Measurements from ENCODE around the gene ZFP90.
"Not testable (repeated sequence)": the region's sequence is repeated elsewhere in the genome, so short reads cannot be mapped to it uniquely, and the experiment has no call there.

Gene ZFP90

GRCh38 chr16:68538880-68539701, at the start of gene ZFP90:
Gene ZFP90 (plus strand): TSS chr16:68539291. CDS start chr16:68539793, 502 bp downstream.
- peaks cover 0 to 13% (median 4%) of the 10 kb centered on the region in 5 donors for H3K36me3 ChIP-seq (ENCODE audit: control insufficient read depth in 5 of 5, insufficient read depth in 5 of 5, low read length in 5 of 5)
- peak within 1 kb of the TSS; percentile 5 to 88 (median 81) for H3K9ac ChIP-seq (ENCODE audit: low read length in 5 of 5)
- no peaks in the 10 kb centered on the region for H3K9me3 ChIP-seq (ENCODE audit: control insufficient read depth in 5 of 5, low read length in 5 of 5)
- peaks cover 4 to 15% (median 13%) of the 10 kb centered on the region in 5 donors for H3K4me1 ChIP-seq (ENCODE audit: control insufficient read depth in 5 of 5, insufficient read depth in 5 of 5, low read length in 5 of 5)
- H3K27ac ChIP-seq (ENCODE audit: low read depth, low read length), result no peak within 1 kb of the TSS
- H3K27me3 ChIP-seq (ENCODE audit: control insufficient read depth in 5 of 5, insufficient read depth in 4 of 5, low read length in 5 of 5), result peaks cover 0 to 2% (median 0%) of the 10 kb centered on the region in 5 donors
- H3K4me3 ChIP-seq (ENCODE audit: low read depth in 1 of 5, low read length in 5 of 5), result peak within 1 kb of the TSS; percentile 66 to 89 (median 85)

GRCh38 chr16:68490358-68490757, 48.7 kb upstream of the ZFP90 start:
- H3K4me3 ChIP-seq (ENCODE audit: low read depth in 1 of 5, low read length in 5 of 5), result no peak overlapping the region
- H3K36me3 ChIP-seq (ENCODE audit: control insufficient read depth in 5 of 5, insufficient read depth in 5 of 5, low read length in 5 of 5), result no peaks in the 10 kb centered on the region
- no peak overlapping the region for H3K27ac ChIP-seq (ENCODE audit: low read depth, low read length)
- no peaks in the 10 kb centered on the region for H3K9me3 ChIP-seq (ENCODE audit: control insufficient read depth in 5 of 5, low read length in 5 of 5)
- no peak overlapping the region for H3K9ac ChIP-seq (ENCODE audit: low read length in 5 of 5)
- H3K27me3 ChIP-seq (ENCODE audit: control insufficient read depth in 5 of 5, insufficient read depth in 4 of 5, low read length in 5 of 5), result peaks cover 0 to 12% (median 10%) of the 10 kb centered on the region in 5 donors
- peaks cover 0 to 9% (median 3%) of the 10 kb centered on the region in 5 donors for H3K4me1 ChIP-seq (ENCODE audit: control insufficient read depth in 5 of 5, insufficient read depth in 5 of 5, low read length in 5 of 5)

GRCh38 chr16:68490829-68491575, 48.1 kb upstream of the ZFP90 start:
- H3K4me3 ChIP-seq (ENCODE audit: low read depth in 1 of 5, low read length in 5 of 5), result no peak overlapping the region
- H3K27me3 ChIP-seq (ENCODE audit: control insufficient read depth in 5 of 5, insufficient read depth in 4 of 5, low read length in 5 of 5), result peaks cover 0 to 12% (median 10%) of the 10 kb centered on the region in 5 donors
- peaks cover 0 to 9% (median 3%) of the 10 kb centered on the region in 5 donors for H3K4me1 ChIP-seq (ENCODE audit: control insufficient read depth in 5 of 5, insufficient read depth in 5 of 5, low read length in 5 of 5)
- H3K9ac ChIP-seq (ENCODE audit: low read length in 5 of 5), result no peak overlapping the region
- no peak overlapping the region for H3K27ac ChIP-seq (ENCODE audit: low read depth, low read length)
- no peaks in the 10 kb centered on the region for H3K36me3 ChIP-seq (ENCODE audit: control insufficient read depth in 5 of 5, insufficient read depth in 5 of 5, low read length in 5 of 5)
- no peaks in the 10 kb centered on the region for H3K9me3 ChIP-seq (ENCODE audit: control insufficient read depth in 5 of 5, low read length in 5 of 5)

GRCh38 chr16:68491576-68491950, 47.5 kb upstream of the ZFP90 start:
- no peaks in the 10 kb centered on the region for H3K36me3 ChIP-seq (ENCODE audit: control insufficient read depth in 5 of 5, insufficient read depth in 5 of 5, low read length in 5 of 5)
- H3K4me1 ChIP-seq (ENCODE audit: control insufficient read depth in 5 of 5, insufficient read depth in 5 of 5, low read length in 5 of 5), result peaks cover 0 to 7% (median 3%) of the 10 kb centered on the region in 5 donors
- H3K27ac ChIP-seq (ENCODE audit: low read depth, low read length), result no peak overlapping the region
- H3K9ac ChIP-seq (ENCODE audit: low read length in 5 of 5), result no peak overlapping the region
- no peak overlapping the region for H3K4me3 ChIP-seq (ENCODE audit: low read depth in 1 of 5, low read length in 5 of 5)
- H3K9me3 ChIP-seq (ENCODE audit: control insufficient read depth in 5 of 5, low read length in 5 of 5), result no peaks in the 10 kb centered on the region
- peaks cover 0 to 12% (median 10%) of the 10 kb centered on the region in 5 donors for H3K27me3 ChIP-seq (ENCODE audit: control insufficient read depth in 5 of 5, insufficient read depth in 4 of 5, low read length in 5 of 5)

- Histone ChIP-seq H3K27me3 (ENCODE audit: control insufficient read depth in 5 of 5, insufficient read depth in 4 of 5, low read length in 5 of 5) (peaks cover 0 to 12% (median 10%) of the 10 kb centered on the region in 5 donors), H3K9me3 (ENCODE audit: control insufficient read depth in 5 of 5, low read length in 5 of 5) (no peaks in the 10 kb centered on the region), H3K4me1 (ENCODE audit: control insufficient read depth in 5 of 5, insufficient read depth in 5 of 5, low read length in 5 of 5) (peaks cover 0 to 1% (median under 1%) of the 10 kb centered on the region in 5 donors), H3K27ac (ENCODE audit: low read depth, low read length) (no peak overlapping the region), H3K9ac (ENCODE audit: low read length in 5 of 5) (no peak overlapping the region), H3K36me3 (ENCODE audit: control insufficient read depth in 5 of 5, insufficient read depth in 5 of 5, low read length in 5 of 5) (no peaks in the 10 kb centered on the region), H3K4me3 (ENCODE audit: low read depth in 1 of 5, low read length in 5 of 5) (no peak overlapping the region)
Observed at GRCh38 chr16:68492151-68492542, 46.9 kb upstream of the ZFP90 start.

- H3K9ac ChIP-seq (ENCODE audit: low read length in 5 of 5), result no peak overlapping the region
Observed at GRCh38 chr16:68492543-68493411, 46.3 kb upstream of the ZFP90 start.

GRCh38 chr16:68493412-68494070, 45.5 kb upstream of the ZFP90 start:
- Histone ChIP-seq H3K27ac (ENCODE audit: low read depth, low read length) (no peak overlapping the region), H3K9me3 (ENCODE audit: control insufficient read depth in 5 of 5, low read length in 5 of 5) (no peaks in the 10 kb centered on the region), H3K4me3 (ENCODE audit: low read depth in 1 of 5, low read length in 5 of 5) (no peak overlapping the region), H3K9ac (ENCODE audit: low read length in 5 of 5) (no peak overlapping the region), H3K36me3 (ENCODE audit: control insufficient read depth in 5 of 5, insufficient read depth in 5 of 5, low read length in 5 of 5) (no peaks in the 10 kb centered on the region), H3K27me3 (ENCODE audit: control insufficient read depth in 5 of 5, insufficient read depth in 4 of 5, low read length in 5 of 5) (peaks cover 0 to 12% (median 10%) of the 10 kb centered on the region in 5 donors), H3K4me1 (ENCODE audit: control insufficient read depth in 5 of 5, insufficient read depth in 5 of 5, low read length in 5 of 5) (no peaks in the 10 kb centered on the region)

More at GRCh38 chr16:68492543-68493411, 46.3 kb upstream of the ZFP90 start:
- no peaks in the 10 kb centered on the region for H3K36me3 ChIP-seq (ENCODE audit: control insufficient read depth in 5 of 5, insufficient read depth in 5 of 5, low read length in 5 of 5)
- no peaks in the 10 kb centered on the region for H3K4me1 ChIP-seq (ENCODE audit: control insufficient read depth in 5 of 5, insufficient read depth in 5 of 5, low read length in 5 of 5)
- no peak overlapping the region for H3K4me3 ChIP-seq (ENCODE audit: low read depth in 1 of 5, low read length in 5 of 5)
- no peak overlapping the region for H3K27ac ChIP-seq (ENCODE audit: low read depth, low read length)
- H3K9me3 ChIP-seq (ENCODE audit: control insufficient read depth in 5 of 5, low read length in 5 of 5), result no peaks in the 10 kb centered on the region
- peaks cover 0 to 12% (median 10%) of the 10 kb centered on the region in 5 donors for H3K27me3 ChIP-seq (ENCODE audit: control insufficient read depth in 5 of 5, insufficient read depth in 4 of 5, low read length in 5 of 5)

- not testable (repeated sequence) for H3K9ac ChIP-seq (ENCODE audit: low read length in 5 of 5); H3K27ac ChIP-seq (ENCODE audit: low read depth, low read length); H3K4me1 ChIP-seq (ENCODE audit: control insufficient read depth in 5 of 5, insufficient read depth in 5 of 5, low read length in 5 of 5); H3K9me3 ChIP-seq (ENCODE audit: control insufficient read depth in 5 of 5, low read length in 5 of 5); H3K36me3 ChIP-seq (ENCODE audit: control insufficient read depth in 5 of 5, insufficient read depth in 5 of 5, low read length in 5 of 5); H3K4me3 ChIP-seq (ENCODE audit: low read depth in 1 of 5, low read length in 5 of 5)
- peaks cover 0 to 12% (median 10%) of the 10 kb centered on the region in 5 donors for H3K27me3 ChIP-seq (ENCODE audit: control insufficient read depth in 5 of 5, insufficient read depth in 4 of 5, low read length in 5 of 5)
Observed at GRCh38 chr16:68494261-68494660, 44.8 kb upstream of the ZFP90 start.

- Histone ChIP-seq H3K36me3 (ENCODE audit: control insufficient read depth in 5 of 5, insufficient read depth in 5 of 5, low read length in 5 of 5) (no peaks in the 10 kb centered on the region), H3K4me1 (ENCODE audit: control insufficient read depth in 5 of 5, insufficient read depth in 5 of 5, low read length in 5 of 5) (peaks cover 0 to 3% (median 0%) of the 10 kb centered on the region in 5 donors), H3K27me3 (ENCODE audit: control insufficient read depth in 5 of 5, insufficient read depth in 4 of 5, low read length in 5 of 5) (peaks cover 0 to 8% (median 2%) of the 10 kb centered on the region in 5 donors), H3K4me3 (ENCODE audit: low read depth in 1 of 5, low read length in 5 of 5) (no peak overlapping the region), H3K9me3 (ENCODE audit: control insufficient read depth in 5 of 5, low read length in 5 of 5) (no peaks in the 10 kb centered on the region), H3K27ac (ENCODE audit: low read depth, low read length) (no peak overlapping the region), H3K9ac (ENCODE audit: low read length in 5 of 5) (no peak overlapping the region)
Observed at GRCh38 chr16:68496689-68497088, 42.4 kb upstream of the ZFP90 start.

All from subcutaneous abdominal adipose tissue (tissue), 5 donors.